T-helper 1 cell treated with Interleukin-12 subunit alpha and Interleukin-12 subunit beta and Interleukin-4 antibody, amounts not matched to agents 30 ng/mL and 1 ng/mL, for 36 hours (primary cell): ENCODE measurements around the gene COL27A1. TPM values are rescaled to one million over a fixed set of nuclear protein-coding genes. Genes with fewer than 3 reads are reported as not detected.
"Not testable (repeated sequence)": the region's sequence is repeated elsewhere in the genome, so short reads cannot be mapped to it uniquely, and the experiment has no call there.

Experiments
- intact Hi-C: fragments of 100-400 bp; cut with micrococcal nuclease; formaldehyde crosslinking; loops from one replicate; pipeline ENCODE4 v1.15.1; 2024
- total RNA-seq: library from RNA; stranded (reverse); gene quantifications from 2 replicates; pipeline ENCODE4 v1.2.3, GENCODE V29; 2022

The COL27A1 gene
- total RNA-seq, 1 donor from 2014 or later, result 1.2 TPM

- intact Hi-C loops, result no loop called here
These were observed 24.2 kb downstream of the COL27A1 start for GRCh38 chr9:114179516-114179915.

GRCh38 chr9:114180696-114181606 lies 25.6 kb downstream of the COL27A1 start:
- intact Hi-C loops, result no loop called here

- intact Hi-C loops, result no loop called here
These were observed 26.5 kb downstream of the COL27A1 start for GRCh38 chr9:114181607-114182409.

GRCh38 chr9:114183006-114183405 lies 27.7 kb downstream of the COL27A1 start:
- intact Hi-C loops, result no loop called here

GRCh38 chr9:114184071-114184470 lies 28.7 kb downstream of the COL27A1 start:
- intact Hi-C loops, result no loop called here

- intact Hi-C loops, result no loop called here
These were observed 29.5 kb downstream of the COL27A1 start for GRCh38 chr9:114184866-114185265.

- intact Hi-C loops, result no loop called here
These were observed 30.5 kb downstream of the COL27A1 start for GRCh38 chr9:114185570-114186490.

GRCh38 chr9:114186605-114187289 lies 31.4 kb downstream of the COL27A1 start:
- intact Hi-C loops, result no loop called here

GRCh38 chr9:114187827-114188226 lies 32.5 kb downstream of the COL27A1 start:
- intact Hi-C loops, result no loop called here

- intact Hi-C loops, result no loop called here
These were observed 34.7 kb downstream of the COL27A1 start for GRCh38 chr9:114189823-114190562.

- intact Hi-C loops, result no loop called here
These were observed 35.2 kb downstream of the COL27A1 start for GRCh38 chr9:114190563-114190905.

- intact Hi-C loops, result not testable (repeated sequence)
These were observed 36.1 kb downstream of the COL27A1 start for GRCh38 chr9:114191402-114191801.

GRCh38 chr9:114192539-114192938 lies 37.2 kb downstream of the COL27A1 start:
- intact Hi-C loops, result no loop called here

GRCh38 chr9:114193090-114193489 lies 37.8 kb downstream of the COL27A1 start:
- intact Hi-C loops, result no loop called here

- intact Hi-C loops, result no loop called here
These were observed 40.8 kb downstream of the COL27A1 start for GRCh38 chr9:114196117-114196516.

GRCh38 chr9:114196979-114197622 lies 41.8 kb downstream of the COL27A1 start:
- intact Hi-C loops, result no loop called here

- intact Hi-C loops, result no loop called here
These were observed 43.1 kb downstream of the COL27A1 start for GRCh38 chr9:114198249-114199040.

- intact Hi-C loops, result no loop called here
These were observed 45.5 kb downstream of the COL27A1 start for GRCh38 chr9:114200721-114201300.
